Cardiac fibroblast (primary cell): ENCODE results near the gene TBC1D3H.
"Not testable (repeated sequence)": the region's sequence is repeated elsewhere in the genome, so short reads cannot be mapped to it uniquely, and the experiment has no call there.

Source experiments
- DNase-seq, 2 donors: peaks; one replicate each; pipeline versions ENCODE4 v3.0.0 to v3.0.0-alpha.2; 2010; ENCODE audit warnings: low read depth in 2 of 2
- H3K4me3 ChIP-seq, 2 donors: replicated peaks in 1 of 2; 1 replicate in 1 of 2; 2 replicates in 1 of 2; pipeline ENCODE4 v1.5.1; 2011; ENCODE audit warnings: low read depth in 2 of 2, low read length in 2 of 2, mild to moderate bottlenecking in 2 of 2, moderate library complexity in 1 of 2

TBC1D3H gene

GRCh38 chr17:36388385-36389245, at the start of gene TBC1D3H:
Gene TBC1D3H (minus strand): TSS chr17:36388435. CDS start chr17:36386895, 1,540 bp downstream.
- not testable (repeated sequence) for H3K4me3 ChIP-seq, DNase-seq

DNA sequence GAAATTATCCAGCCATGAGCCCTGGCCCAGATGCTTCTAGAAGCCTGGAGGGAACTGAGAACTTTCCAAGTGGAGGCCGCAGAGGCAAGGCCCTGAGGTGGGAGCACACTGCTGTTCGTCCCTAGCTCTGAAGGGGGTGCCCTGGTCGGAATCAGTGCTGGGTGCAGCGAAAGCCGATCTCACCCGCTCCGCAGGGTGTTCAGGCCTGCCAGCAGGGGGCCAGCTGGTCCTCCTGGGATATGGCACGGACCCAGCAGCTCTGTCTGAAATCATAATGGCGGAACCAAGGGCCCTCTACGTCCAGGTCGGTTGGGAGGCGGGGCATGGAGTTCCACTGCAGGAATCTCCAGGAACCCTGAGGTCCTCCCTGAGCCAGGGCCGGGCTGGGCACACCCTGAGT, 40.7 kb upstream of the TBC1D3H start:
- H3K4me3 ChIP-seq, DNase-seq: not testable (repeated sequence)

- H3K4me3 ChIP-seq, DNase-seq: not testable (repeated sequence)
Observed at GRCh38 chr17:36415180-36415941, 27.1 kb upstream of the TBC1D3H start.

DNA sequence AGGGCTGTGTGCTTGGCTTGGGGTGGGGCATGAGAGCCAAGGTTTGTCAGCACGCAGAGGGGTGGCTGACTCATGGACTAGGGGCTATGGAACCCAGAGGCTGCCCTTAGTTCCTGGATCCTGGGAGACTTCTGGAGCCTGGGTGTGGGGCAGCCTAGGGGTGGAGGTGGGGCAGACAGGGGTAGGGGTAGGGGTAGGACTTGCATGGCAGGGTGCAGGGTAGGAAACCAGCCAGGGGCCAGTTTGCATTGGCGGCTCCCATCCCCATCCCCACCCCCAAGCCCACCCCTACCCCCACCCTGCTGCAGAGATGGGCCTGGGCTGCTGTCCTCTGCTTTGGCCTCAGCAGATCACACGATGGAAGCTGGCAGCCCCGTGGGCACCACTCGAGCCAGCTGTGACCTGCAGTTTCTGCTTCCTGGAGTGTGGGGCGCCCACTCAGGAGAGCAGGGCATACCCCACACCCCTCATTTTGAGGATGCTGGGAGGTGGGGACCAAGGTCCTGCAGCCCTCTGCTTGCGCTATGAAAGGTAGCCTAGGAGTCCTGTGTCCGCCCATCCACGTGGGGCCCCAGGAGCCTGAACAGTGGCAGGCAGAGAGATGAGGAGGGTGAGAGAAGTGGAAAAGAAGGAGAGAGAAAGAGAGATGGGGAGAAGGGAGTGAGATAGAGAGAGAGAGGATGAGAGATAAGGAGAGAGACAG, 2.9 kb upstream of the TBC1D3H start:
- DNase-seq, H3K4me3 ChIP-seq: not testable (repeated sequence)

DNA sequence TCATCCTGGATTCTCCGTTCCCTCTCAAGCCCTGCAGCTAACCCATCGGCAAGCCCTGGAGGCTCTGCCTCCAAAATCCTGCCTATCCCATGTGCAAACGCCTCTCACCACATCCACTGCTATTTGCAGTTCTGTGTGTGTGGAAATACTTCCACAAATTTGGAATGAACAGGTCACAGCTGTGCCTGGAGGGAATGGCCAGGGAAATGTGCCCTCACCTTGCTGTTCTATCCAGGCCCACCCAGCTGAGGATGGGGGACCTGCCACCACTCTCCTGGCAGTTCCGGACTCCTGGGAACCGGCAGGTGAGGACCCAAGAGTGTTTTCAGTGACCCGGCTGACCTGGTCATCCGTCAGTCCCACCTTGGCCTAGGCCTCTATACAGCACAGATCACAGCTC, 12.3 kb downstream of the TBC1D3H start:
- not testable (repeated sequence) for H3K4me3 ChIP-seq, DNase-seq

DNA sequence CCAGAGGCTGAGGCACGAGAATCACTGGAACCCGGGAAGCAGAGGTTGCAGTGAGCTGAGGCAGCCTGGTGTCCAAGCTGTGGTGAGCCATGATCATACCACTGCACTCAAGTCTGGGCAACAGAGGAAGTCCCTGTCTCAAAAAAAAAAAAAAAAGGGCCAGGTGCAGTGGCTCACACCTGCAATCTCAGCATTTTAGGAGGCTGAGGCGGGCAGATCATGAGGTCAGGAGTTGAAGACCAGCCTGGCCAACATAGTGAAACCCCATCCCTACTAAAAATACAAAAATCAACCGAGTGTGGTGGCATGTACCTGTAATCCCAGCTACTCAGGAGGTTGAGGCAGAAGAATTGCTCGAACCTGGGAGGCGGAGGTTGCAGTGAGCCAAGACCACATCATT, 25.7 kb downstream of the TBC1D3H start:
- DNase-seq, H3K4me3 ChIP-seq: not testable (repeated sequence)
